ENCODE results near the gene SVEP1.
A peak's percentile ranks its signal among the peaks of the same experiment; 100 is the strongest.

SVEP1 gene

DNA sequence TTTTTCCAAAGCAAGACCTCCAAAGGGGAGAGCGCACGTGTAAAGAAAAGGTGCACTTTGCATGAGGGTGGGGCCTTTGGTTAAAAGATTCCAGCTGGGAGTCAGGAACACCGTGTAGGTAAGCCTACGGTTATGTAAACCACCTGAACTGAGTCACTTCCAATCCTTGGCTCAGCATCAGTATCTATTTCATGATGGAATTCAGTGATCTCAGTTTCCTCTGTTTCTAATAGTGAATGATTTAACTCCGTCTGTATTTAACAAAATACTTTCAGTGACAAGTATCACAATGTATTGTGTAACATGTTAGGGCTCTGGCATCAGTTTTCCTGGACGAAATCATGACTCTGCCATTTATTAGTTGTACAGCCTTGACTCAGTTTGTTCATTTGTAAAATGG, 1.3 kb upstream of the SVEP1 start:
- no peak for TF ChIP-seq SIN3A (IDR thresholded peaks at IDR 0.05; ENCODE audit: borderline replicate concordance, insufficient read depth, low read length)
- no peak for TF ChIP-seq TAF1 (IDR thresholded peaks at IDR 0.05; ENCODE audit: borderline replicate concordance, insufficient read depth, low read length)
- no peak for TF ChIP-seq POLR2AphosphoS5 (IDR thresholded peaks at IDR 0.05; ENCODE audit: low read depth, low read length)
- TF ChIP-seq FOXP2 (optimal IDR thresholded peaks at IDR 0.05; ENCODE audit: borderline replicate concordance, extremely low read depth, extremely low read length, insufficient read depth): no peak
- TF ChIP-seq, protein P1, sequence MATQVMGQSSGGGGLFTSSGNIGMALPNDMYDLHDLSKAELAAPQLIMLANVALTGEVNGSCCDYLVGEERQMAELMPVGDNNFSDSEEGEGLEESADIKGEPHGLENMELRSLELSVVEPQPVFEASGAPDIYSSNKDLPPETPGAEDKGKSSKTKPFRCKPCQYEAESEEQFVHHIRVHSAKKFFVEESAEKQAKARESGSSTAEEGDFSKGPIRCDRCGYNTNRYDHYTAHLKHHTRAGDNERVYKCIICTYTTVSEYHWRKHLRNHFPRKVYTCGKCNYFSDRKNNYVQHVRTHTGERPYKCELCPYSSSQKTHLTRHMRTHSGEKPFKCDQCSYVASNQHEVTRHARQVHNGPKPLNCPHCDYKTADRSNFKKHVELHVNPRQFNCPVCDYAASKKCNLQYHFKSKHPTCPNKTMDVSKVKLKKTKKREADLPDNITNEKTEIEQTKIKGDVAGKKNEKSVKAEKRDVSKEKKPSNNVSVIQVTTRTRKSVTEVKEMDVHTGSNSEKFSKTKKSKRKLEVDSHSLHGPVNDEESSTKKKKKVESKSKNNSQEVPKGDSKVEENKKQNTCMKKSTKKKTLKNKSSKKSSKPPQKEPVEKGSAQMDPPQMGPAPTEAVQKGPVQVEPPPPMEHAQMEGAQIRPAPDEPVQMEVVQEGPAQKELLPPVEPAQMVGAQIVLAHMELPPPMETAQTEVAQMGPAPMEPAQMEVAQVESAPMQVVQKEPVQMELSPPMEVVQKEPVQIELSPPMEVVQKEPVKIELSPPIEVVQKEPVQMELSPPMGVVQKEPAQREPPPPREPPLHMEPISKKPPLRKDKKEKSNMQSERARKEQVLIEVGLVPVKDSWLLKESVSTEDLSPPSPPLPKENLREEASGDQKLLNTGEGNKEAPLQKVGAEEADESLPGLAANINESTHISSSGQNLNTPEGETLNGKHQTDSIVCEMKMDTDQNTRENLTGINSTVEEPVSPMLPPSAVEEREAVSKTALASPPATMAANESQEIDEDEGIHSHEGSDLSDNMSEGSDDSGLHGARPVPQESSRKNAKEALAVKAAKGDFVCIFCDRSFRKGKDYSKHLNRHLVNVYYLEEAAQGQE (IDR thresholded peaks at IDR 0.05; ENCODE audit: insufficient read depth in 1 of 2, low read depth in 2 of 2, low read length in 2 of 2): no peak

- TF ChIP-seq FOXP2 (optimal IDR thresholded peaks at IDR 0.05; ENCODE audit: borderline replicate concordance, extremely low read depth, extremely low read length, insufficient read depth) (peak; percentile 33), SIN3A (IDR thresholded peaks at IDR 0.05; ENCODE audit: borderline replicate concordance, insufficient read depth, low read length) (peak; percentile 50; the same call in 1 of the 2 replicates), POLR2AphosphoS5 (IDR thresholded peaks at IDR 0.05; ENCODE audit: low read depth, low read length) (no peak)
Observed at GRCh38 chr9:110579862-110580219, 300 bp upstream of the SVEP1 start.

DNA sequence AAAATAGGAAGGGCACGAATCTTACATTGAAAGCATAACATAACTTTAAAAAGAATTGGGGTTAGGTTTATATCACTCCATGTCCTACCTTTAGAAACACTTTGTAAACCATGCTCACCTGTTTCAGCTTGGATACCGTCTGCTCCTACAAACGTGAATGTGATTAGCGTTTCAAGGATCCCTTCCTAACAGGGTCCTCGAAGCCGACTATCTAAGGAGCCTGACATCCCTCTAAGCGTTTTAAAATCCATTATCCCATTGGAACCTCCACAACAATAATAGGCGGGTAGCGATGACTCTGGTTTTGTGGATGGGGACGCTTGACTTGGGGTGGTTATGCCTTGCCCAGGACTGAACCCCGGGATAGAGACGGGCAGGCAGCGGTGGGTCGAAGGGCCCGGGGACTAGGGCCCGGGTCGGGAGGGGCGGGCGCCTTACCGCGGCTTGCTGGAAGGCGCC, 937 bp downstream of the SVEP1 start:
- TF ChIP-seq FOXP2 (optimal IDR thresholded peaks at IDR 0.05; ENCODE audit: borderline replicate concordance, extremely low read depth, extremely low read length, insufficient read depth): no peak
- TF ChIP-seq, protein P1 (IDR thresholded peaks at IDR 0.05; ENCODE audit: insufficient read depth in 1 of 2, low read depth in 2 of 2, low read length in 2 of 2): no peak
- no peak for TF ChIP-seq SIN3A (IDR thresholded peaks at IDR 0.05; ENCODE audit: borderline replicate concordance, insufficient read depth, low read length)
- no peak for TF ChIP-seq POLR2AphosphoS5 (IDR thresholded peaks at IDR 0.05; ENCODE audit: low read depth, low read length)
- no peak for TF ChIP-seq TAF1 (IDR thresholded peaks at IDR 0.05; ENCODE audit: borderline replicate concordance, insufficient read depth, low read length)

GRCh38 chr9:110575945-110576344, 3.6 kb downstream of the SVEP1 start:
- TF ChIP-seq, protein P1 (IDR thresholded peaks at IDR 0.05; ENCODE audit: insufficient read depth in 1 of 2, low read depth in 2 of 2, low read length in 2 of 2): no peak
- TF ChIP-seq TAF1 (IDR thresholded peaks at IDR 0.05; ENCODE audit: borderline replicate concordance, insufficient read depth, low read length): no peak
- TF ChIP-seq FOXP2 (optimal IDR thresholded peaks at IDR 0.05; ENCODE audit: borderline replicate concordance, extremely low read depth, extremely low read length, insufficient read depth): no peak
- TF ChIP-seq POLR2AphosphoS5 (IDR thresholded peaks at IDR 0.05; ENCODE audit: low read depth, low read length): no peak
- no peak for TF ChIP-seq SIN3A (IDR thresholded peaks at IDR 0.05; ENCODE audit: borderline replicate concordance, insufficient read depth, low read length)

- TF ChIP-seq TAF1 (IDR thresholded peaks at IDR 0.05; ENCODE audit: borderline replicate concordance, insufficient read depth, low read length) (no peak), POLR2AphosphoS5 (IDR thresholded peaks at IDR 0.05; ENCODE audit: low read depth, low read length) (no peak), FOXP2 (optimal IDR thresholded peaks at IDR 0.05; ENCODE audit: borderline replicate concordance, extremely low read depth, extremely low read length, insufficient read depth) (no peak), SIN3A (IDR thresholded peaks at IDR 0.05; ENCODE audit: borderline replicate concordance, insufficient read depth, low read length) (no peak)
- TF ChIP-seq, protein P1 (IDR thresholded peaks at IDR 0.05; ENCODE audit: insufficient read depth in 1 of 2, low read depth in 2 of 2, low read length in 2 of 2): no peak
Observed at GRCh38 chr9:110575169-110575568, 4.4 kb downstream of the SVEP1 start.
